WTC11 (cell line): Measurements from ENCODE around the gene SIX4. TPM values are rescaled to one million over a fixed set of nuclear protein-coding genes. Genes with fewer than 3 reads are reported as not detected.

Source experiments
- ATAC-seq: fragments of 200-7000 bp; cut with Tn5 transposase; 2 replicates; pipeline ENCODE4 v1.10.0; 2021; ENCODE audit warnings: mild to moderate bottlenecking, moderate library complexity
- CTCF ChIA-PET: fragments of 300-600 bp; sonication (Branson Sonifier 250); formaldehyde crosslinking; loops from one replicate; lab custom pipeline; 2021; ENCODE audit warnings: antibody characterized with exemption; lab: Charles Lee
- POLR2A ChIA-PET: fragments of 350-600 bp; sonication (Branson Sonifier 250); formaldehyde crosslinking; loops from one replicate; lab custom pipeline; 2021; ENCODE audit warnings: antibody characterized with exemption; lab: Charles Lee
- DNase-seq: peaks from one replicate; pipeline ENCODE4 v3.0.0; 2021; ENCODE audit warnings: low spot score
- H3K27ac Mint-ChIP-seq: 2 replicates; pipeline ENCODE4 v1.8.0; 2021; ENCODE audit warnings: mixed read lengths
- H3K27me3 Mint-ChIP-seq: 2 replicates; pipeline ENCODE4 v1.8.0; 2021; ENCODE audit warnings: low read depth, mild to moderate bottlenecking, moderate library complexity, mixed read lengths
- H3K36me3 Mint-ChIP-seq: 2 replicates; pipeline ENCODE4 v1.8.0; 2021; ENCODE audit warnings: mixed read lengths
- H3K4me1 Mint-ChIP-seq: 2 replicates; pipeline ENCODE4 v1.8.0; 2022; ENCODE audit warnings: mixed read lengths
- H3K4me3 Mint-ChIP-seq: 2 replicates; pipeline ENCODE4 v1.8.0; 2021; ENCODE audit warnings: mild to moderate bottlenecking, moderate library complexity, mixed read lengths
- H3K9me3 Mint-ChIP-seq: 2 replicates; pipeline ENCODE4 v1.8.0; 2021; ENCODE audit warnings: mixed read lengths
- ELF4 ChIP-seq: sonication (generic); formaldehyde crosslinking; IDR thresholded peaks from 2 replicates; pipeline ENCODE4 v1.8.1; 2022; ENCODE audit warnings: low read depth, mild to moderate bottlenecking, moderate library complexity, missing genetic modification reagents
- FOXK1 ChIP-seq: sonication (generic); formaldehyde crosslinking; IDR thresholded peaks from 2 replicates; pipeline ENCODE4 v1.8.0; 2022; ENCODE audit warnings: mild to moderate bottlenecking, moderate library complexity, missing genetic modification reagents
- JUN ChIP-seq: sonication (generic); formaldehyde crosslinking; IDR thresholded peaks from 2 replicates; pipeline ENCODE4 v1.8.0; 2023; ENCODE audit warnings: mild to moderate bottlenecking, missing genetic modification reagents
- MXD4 ChIP-seq: fragments of 250-450 bp; sonication (Bioruptor Pico); IDR thresholded peaks from 2 replicates; pipeline ENCODE4 v1.8.0; 2021; ENCODE audit warnings: mild to moderate bottlenecking, moderate library complexity, borderline replicate concordance
- NR1H2 ChIP-seq: sonication (generic); formaldehyde crosslinking; IDR thresholded peaks from 2 replicates; pipeline ENCODE4 v1.9.0; 2021; ENCODE audit warnings: mild to moderate bottlenecking, moderate library complexity, missing genetic modification reagents
- PRRX2 ChIP-seq: fragments of 250-450 bp; sonication (Bioruptor Pico); IDR thresholded peaks from 2 replicates; pipeline ENCODE4 v1.8.0; 2021; ENCODE audit warnings: mild to moderate bottlenecking
- RORB ChIP-seq: fragments of 250-450 bp; sonication (Bioruptor Pico); IDR thresholded peaks from 2 replicates; pipeline ENCODE4 v1.9.0; 2021; ENCODE audit warnings: mild to moderate bottlenecking
- SP1 ChIP-seq: sonication (generic); formaldehyde crosslinking; conservative IDR thresholded peaks from 2 replicates; pipeline ENCODE4 v1.8.1; 2022; ENCODE audit warnings: missing genetic modification reagents
- TEAD1 ChIP-seq: sonication (generic); formaldehyde crosslinking; IDR thresholded peaks from 2 replicates; pipeline ENCODE4 v1.8.0; 2022; ENCODE audit warnings: mild to moderate bottlenecking, missing genetic modification reagents
- TP53 ChIP-seq: sonication (generic); formaldehyde crosslinking; IDR thresholded peaks from 2 replicates; pipeline ENCODE4 v1.8.1; 2023; ENCODE audit warnings: mild to moderate bottlenecking, missing genetic modification reagents
- ZNF121 ChIP-seq: sonication (generic); formaldehyde crosslinking; IDR thresholded peaks from 2 replicates; pipeline ENCODE4 v1.8.0; 2023; ENCODE audit warnings: missing genetic modification reagents
- ZNF219 ChIP-seq: sonication (generic); formaldehyde crosslinking; IDR thresholded peaks from 2 replicates; pipeline ENCODE4 v1.8.0; 2023; ENCODE audit warnings: missing genetic modification reagents, mild to moderate bottlenecking, borderline replicate concordance
- ZNF317 ChIP-seq: sonication (generic); formaldehyde crosslinking; IDR thresholded peaks from 2 replicates; pipeline ENCODE4 v1.8.1; 2023; ENCODE audit warnings: low read depth, mild to moderate bottlenecking, moderate library complexity, missing genetic modification reagents, borderline replicate concordance
- ZNF416 ChIP-seq: fragments of 250-450 bp; sonication (Bioruptor Pico); IDR thresholded peaks from 2 replicates; pipeline ENCODE4 v1.9.0; 2021; ENCODE audit warnings: mild to moderate bottlenecking, inconsistent platforms
- total RNA-seq: library from RNA; stranded (reverse); gene quantifications from 3 replicates; pipeline ENCODE4 v1.2.3, GENCODE V29; 2021
- TF ChIP-seq, protein P1 (sequence below): sonication (generic); formaldehyde crosslinking; IDR thresholded peaks from 2 replicates; pipeline ENCODE4 v1.8.1; 2023; ENCODE audit warnings: mild to moderate bottlenecking, missing genetic modification reagents, borderline replicate concordance
- TF ChIP-seq, protein P2 (sequence below): sonication (generic); formaldehyde crosslinking; IDR thresholded peaks from 2 replicates; pipeline ENCODE4 v1.8.1; 2022; ENCODE audit warnings: mild to moderate bottlenecking, moderate library complexity, missing genetic modification reagents
- TF ChIP-seq, protein P3 (sequence below): fragments of 250-450 bp; sonication (Bioruptor Pico); IDR thresholded peaks from 2 replicates; pipeline ENCODE4 v2.1.2; 2022; ENCODE audit warnings: mild to moderate bottlenecking, moderate library complexity
- TF ChIP-seq, protein P4 (sequence below): sonication (generic); formaldehyde crosslinking; IDR thresholded peaks from 2 replicates; pipeline ENCODE4 v1.8.0; 2022; ENCODE audit warnings: missing genetic modification reagents
- TF ChIP-seq, protein P5 (sequence below): sonication (generic); formaldehyde crosslinking; IDR thresholded peaks from 2 replicates; pipeline ENCODE4 v1.8.0; 2022; ENCODE audit warnings: mild to moderate bottlenecking, missing genetic modification reagents
- TF ChIP-seq, protein P6 (sequence below): sonication (generic); formaldehyde crosslinking; IDR thresholded peaks from 2 replicates; pipeline ENCODE4 v1.8.1; 2022; ENCODE audit warnings: low read depth, missing genetic modification reagents, borderline replicate concordance
- TF ChIP-seq, protein P7 (sequence below): sonication (generic); formaldehyde crosslinking; IDR thresholded peaks from 2 replicates; pipeline ENCODE4 v1.8.1; 2022; ENCODE audit warnings: mild to moderate bottlenecking, missing genetic modification reagents, moderate library complexity, borderline replicate concordance

Gene SIX4
- total RNA-seq, 1 experiment from 2014 or later = 41.8 TPM

DNA sequence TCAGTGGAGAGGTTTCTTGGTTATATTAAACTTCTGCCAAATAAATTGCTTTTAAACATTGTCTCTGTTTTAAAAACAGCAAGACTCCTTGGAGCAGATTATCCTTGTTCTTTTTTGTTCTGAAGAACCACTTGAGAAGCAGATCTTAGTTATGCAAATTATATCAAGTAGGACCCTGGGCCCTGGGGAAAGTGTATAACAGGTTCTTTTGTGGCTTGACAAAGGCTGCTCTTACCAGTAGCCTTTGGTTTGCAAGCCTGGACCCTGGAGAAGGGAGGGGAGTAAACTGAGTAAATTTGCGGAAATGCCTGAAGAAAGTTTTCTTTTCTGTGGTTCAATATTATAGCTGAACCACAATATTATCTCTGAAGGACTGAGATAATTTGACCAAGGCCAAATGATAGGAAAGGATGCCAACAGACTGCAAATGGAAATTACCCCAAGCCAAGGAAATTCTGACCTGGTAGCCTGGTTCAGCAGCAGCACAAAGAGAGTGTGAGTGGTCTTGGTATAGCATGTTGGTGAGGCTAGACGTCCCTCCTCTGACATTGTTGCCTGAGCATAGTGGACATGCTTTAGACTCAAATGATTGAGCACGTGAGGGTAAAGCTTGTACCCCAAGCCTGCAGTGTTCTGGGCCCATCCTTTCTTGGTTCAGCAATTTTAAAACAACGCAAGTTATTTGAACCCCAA lies 44.4 kb downstream of the SIX4 start (continued):
- TF ChIP-seq, protein P1, sequence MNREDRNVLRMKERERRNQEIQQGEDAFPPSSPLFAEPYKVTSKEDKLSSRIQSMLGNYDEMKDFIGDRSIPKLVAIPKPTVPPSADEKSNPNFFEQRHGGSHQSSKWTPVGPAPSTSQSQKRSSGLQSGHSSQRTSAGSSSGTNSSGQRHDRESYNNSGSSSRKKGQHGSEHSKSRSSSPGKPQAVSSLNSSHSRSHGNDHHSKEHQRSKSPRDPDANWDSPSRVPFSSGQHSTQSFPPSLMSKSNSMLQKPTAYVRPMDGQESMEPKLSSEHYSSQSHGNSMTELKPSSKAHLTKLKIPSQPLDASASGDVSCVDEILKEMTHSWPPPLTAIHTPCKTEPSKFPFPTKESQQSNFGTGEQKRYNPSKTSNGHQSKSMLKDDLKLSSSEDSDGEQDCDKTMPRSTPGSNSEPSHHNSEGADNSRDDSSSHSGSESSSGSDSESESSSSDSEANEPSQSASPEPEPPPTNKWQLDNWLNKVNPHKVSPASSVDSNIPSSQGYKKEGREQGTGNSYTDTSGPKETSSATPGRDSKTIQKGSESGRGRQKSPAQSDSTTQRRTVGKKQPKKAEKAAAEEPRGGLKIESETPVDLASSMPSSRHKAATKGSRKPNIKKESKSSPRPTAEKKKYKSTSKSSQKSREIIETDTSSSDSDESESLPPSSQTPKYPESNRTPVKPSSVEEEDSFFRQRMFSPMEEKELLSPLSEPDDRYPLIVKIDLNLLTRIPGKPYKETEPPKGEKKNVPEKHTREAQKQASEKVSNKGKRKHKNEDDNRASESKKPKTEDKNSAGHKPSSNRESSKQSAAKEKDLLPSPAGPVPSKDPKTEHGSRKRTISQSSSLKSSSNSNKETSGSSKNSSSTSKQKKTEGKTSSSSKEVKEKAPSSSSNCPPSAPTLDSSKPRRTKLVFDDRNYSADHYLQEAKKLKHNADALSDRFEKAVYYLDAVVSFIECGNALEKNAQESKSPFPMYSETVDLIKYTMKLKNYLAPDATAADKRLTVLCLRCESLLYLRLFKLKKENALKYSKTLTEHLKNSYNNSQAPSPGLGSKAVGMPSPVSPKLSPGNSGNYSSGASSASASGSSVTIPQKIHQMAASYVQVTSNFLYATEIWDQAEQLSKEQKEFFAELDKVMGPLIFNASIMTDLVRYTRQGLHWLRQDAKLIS (CRISPR knock-in tag) = no peak
- TF ChIP-seq NR1H2 (no peak), TP53 (CRISPR knock-in tag) (no peak), PRRX2 (CRISPR knock-in tag) (no peak), RORB (no peak), TEAD1 (CRISPR knock-in tag) (no peak)

DNA sequence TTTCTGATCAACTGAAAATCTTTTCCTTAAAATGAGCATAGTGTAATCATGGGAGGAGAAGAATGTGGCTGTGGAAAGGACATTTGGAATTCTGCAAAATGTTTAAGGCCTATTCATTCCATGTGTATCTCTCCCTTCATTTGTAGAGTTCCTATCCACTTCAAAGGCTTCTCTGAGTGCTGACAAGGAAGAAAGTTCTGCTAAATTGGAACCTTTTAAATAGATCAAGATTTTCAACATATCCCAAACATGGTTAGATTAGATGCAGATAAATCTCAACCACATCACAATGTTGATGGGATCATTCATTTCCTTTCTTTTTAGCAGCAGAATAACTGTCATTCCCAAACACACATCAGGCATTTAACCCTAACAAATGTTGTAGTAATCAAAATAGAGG lies 46.5 kb downstream of the SIX4 start:
- peaks cover 40% of the 10 kb centered on the region for H3K4me1 Mint-ChIP-seq
- POLR2A ChIA-PET = no interaction called here
- H3K27me3 Mint-ChIP-seq = no peaks in the 10 kb centered on the region; the same call in 1 of the 2 replicates
- H3K27ac Mint-ChIP-seq = no peak overlapping the region
- H3K36me3 Mint-ChIP-seq = no peaks in the 10 kb centered on the region
- CTCF ChIA-PET = no interaction called here
- TF ChIP-seq, protein P2, sequence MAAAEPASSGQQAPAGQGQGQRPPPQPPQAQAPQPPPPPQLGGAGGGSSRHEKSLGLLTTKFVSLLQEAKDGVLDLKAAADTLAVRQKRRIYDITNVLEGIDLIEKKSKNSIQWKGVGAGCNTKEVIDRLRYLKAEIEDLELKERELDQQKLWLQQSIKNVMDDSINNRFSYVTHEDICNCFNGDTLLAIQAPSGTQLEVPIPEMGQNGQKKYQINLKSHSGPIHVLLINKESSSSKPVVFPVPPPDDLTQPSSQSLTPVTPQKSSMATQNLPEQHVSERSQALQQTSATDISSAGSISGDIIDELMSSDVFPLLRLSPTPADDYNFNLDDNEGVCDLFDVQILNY (CRISPR knock-in tag) = no peak
- TF ChIP-seq, all 79 proteins: peak for 0
- DNase-seq (no peak), ATAC-seq (no peak)
- Mint-ChIP-seq H3K4me3 (no peak overlapping the region), H3K9me3 (peaks cover 6% of the 10 kb centered on the region)

DNA sequence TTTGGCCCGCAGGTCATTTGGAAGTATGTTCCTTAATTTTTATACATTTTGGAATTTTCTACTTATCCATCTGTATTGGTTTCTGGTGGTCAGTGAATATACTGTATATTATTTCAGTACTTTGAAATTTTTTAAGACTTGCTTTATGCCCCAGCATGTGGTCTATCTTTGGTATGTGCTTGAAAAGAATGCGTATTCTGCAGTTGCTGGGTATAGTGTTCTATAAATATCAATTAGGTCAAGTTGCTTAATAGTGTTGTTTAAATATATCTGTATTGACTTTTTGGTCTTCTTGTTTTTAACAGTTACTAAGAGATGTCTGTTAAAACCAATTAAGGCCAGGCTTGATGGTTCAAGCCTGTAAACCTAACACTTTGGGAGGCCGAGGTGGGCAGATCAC lies 53.2 kb downstream of the SIX4 start:
- Mint-ChIP-seq H3K27me3 (no peaks in the 10 kb centered on the region), H3K9me3 (peaks cover 16% of the 10 kb centered on the region), H3K4me1 (peaks cover 2% of the 10 kb centered on the region), H3K4me3 (no peak overlapping the region), H3K36me3 (no peaks in the 10 kb centered on the region), H3K27ac (no peak overlapping the region)
- TF ChIP-seq, protein P3, sequence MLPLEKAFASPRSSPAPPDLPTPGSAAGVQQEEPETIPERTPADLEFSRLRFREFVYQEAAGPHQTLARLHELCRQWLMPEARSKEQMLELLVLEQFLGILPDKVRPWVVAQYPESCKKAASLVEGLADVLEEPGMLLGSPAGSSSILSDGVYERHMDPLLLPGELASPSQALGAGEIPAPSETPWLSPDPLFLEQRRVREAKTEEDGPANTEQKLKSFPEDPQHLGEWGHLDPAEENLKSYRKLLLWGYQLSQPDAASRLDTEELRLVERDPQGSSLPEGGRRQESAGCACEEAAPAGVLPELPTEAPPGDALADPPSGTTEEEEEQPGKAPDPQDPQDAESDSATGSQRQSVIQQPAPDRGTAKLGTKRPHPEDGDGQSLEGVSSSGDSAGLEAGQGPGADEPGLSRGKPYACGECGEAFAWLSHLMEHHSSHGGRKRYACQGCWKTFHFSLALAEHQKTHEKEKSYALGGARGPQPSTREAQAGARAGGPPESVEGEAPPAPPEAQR (CRISPR knock-in tag) = no peak
- TF ChIP-seq ZNF219 = no peak
- TF ChIP-seq JUN (CRISPR knock-in tag) = no peak
- TF ChIP-seq ZNF416 = no peak
- no peak for TF ChIP-seq ELF4 (CRISPR knock-in tag)
- TF ChIP-seq FOXK1 = no peak
- no peak for TF ChIP-seq ZNF317 (CRISPR knock-in tag)
- TF ChIP-seq, protein P4, sequence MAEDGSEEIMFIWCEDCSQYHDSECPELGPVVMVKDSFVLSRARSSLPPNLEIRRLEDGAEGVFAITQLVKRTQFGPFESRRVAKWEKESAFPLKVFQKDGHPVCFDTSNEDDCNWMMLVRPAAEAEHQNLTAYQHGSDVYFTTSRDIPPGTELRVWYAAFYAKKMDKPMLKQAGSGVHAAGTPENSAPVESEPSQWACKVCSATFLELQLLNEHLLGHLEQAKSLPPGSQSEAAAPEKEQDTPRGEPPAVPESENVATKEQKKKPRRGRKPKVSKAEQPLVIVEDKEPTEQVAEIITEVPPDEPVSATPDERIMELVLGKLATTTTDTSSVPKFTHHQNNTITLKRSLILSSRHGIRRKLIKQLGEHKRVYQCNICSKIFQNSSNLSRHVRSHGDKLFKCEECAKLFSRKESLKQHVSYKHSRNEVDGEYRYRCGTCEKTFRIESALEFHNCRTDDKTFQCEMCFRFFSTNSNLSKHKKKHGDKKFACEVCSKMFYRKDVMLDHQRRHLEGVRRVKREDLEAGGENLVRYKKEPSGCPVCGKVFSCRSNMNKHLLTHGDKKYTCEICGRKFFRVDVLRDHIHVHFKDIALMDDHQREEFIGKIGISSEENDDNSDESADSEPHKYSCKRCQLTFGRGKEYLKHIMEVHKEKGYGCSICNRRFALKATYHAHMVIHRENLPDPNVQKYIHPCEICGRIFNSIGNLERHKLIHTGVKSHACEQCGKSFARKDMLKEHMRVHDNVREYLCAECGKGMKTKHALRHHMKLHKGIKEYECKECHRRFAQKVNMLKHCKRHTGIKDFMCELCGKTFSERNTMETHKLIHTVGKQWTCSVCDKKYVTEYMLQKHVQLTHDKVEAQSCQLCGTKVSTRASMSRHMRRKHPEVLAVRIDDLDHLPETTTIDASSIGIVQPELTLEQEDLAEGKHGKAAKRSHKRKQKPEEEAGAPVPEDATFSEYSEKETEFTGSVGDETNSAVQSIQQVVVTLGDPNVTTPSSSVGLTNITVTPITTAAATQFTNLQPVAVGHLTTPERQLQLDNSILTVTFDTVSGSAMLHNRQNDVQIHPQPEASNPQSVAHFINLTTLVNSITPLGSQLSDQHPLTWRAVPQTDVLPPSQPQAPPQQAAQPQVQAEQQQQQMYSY = no peak
- no peak for TF ChIP-seq MXD4
- TF ChIP-seq ZNF121 (CRISPR knock-in tag) = no peak
- TF ChIP-seq, protein P5, sequence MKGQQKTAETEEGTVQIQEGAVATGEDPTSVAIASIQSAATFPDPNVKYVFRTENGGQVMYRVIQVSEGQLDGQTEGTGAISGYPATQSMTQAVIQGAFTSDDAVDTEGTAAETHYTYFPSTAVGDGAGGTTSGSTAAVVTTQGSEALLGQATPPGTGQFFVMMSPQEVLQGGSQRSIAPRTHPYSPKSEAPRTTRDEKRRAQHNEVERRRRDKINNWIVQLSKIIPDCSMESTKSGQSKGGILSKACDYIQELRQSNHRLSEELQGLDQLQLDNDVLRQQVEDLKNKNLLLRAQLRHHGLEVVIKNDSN (CRISPR knock-in tag) = no peak
- TF ChIP-seq, protein P6, sequence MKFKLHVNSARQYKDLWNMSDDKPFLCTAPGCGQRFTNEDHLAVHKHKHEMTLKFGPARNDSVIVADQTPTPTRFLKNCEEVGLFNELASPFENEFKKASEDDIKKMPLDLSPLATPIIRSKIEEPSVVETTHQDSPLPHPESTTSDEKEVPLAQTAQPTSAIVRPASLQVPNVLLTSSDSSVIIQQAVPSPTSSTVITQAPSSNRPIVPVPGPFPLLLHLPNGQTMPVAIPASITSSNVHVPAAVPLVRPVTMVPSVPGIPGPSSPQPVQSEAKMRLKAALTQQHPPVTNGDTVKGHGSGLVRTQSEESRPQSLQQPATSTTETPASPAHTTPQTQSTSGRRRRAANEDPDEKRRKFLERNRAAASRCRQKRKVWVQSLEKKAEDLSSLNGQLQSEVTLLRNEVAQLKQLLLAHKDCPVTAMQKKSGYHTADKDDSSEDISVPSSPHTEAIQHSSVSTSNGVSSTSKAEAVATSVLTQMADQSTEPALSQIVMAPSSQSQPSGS (CRISPR knock-in tag) = no peak
- TF ChIP-seq, protein P7, sequence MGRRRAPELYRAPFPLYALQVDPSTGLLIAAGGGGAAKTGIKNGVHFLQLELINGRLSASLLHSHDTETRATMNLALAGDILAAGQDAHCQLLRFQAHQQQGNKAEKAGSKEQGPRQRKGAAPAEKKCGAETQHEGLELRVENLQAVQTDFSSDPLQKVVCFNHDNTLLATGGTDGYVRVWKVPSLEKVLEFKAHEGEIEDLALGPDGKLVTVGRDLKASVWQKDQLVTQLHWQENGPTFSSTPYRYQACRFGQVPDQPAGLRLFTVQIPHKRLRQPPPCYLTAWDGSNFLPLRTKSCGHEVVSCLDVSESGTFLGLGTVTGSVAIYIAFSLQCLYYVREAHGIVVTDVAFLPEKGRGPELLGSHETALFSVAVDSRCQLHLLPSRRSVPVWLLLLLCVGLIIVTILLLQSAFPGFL = no peak
- TF ChIP-seq SP1 (CRISPR knock-in tag) = no peak
- DNase-seq (no peak), ATAC-seq (no peak)
- POLR2A ChIA-PET = no interaction called here
- CTCF ChIA-PET = no interaction called here
